Tibial nerve (tissue), 4 donors: ENCODE data around the gene EXOC2. TPM values are rescaled to one million over a fixed set of nuclear protein-coding genes. Genes with fewer than 3 reads are reported as not detected.

Source experiments
- DNase-seq, 2 donors: peaks; one replicate each; pipeline ENCODE4 v3.0.0-alpha.2; 2019; ENCODE audit warnings: low spot score in 2 of 2
- H3K27ac ChIP-seq, 4 donors: fragments of 200-600 bp; sonication (generic) in 3 of 4; one replicate each; pipeline ENCODE4 v1.5.1; 2017 to 2019; ENCODE audit warnings: mild to moderate bottlenecking in 1 of 4
- H3K27me3 ChIP-seq, 2 donors: fragments of 200-600 bp; sonication (generic) in 1 of 2; one replicate each; pipeline versions ENCODE4 v1.5.1 to v1.6.0; 2017 to 2019
- H3K36me3 ChIP-seq, 3 donors: fragments of 200-600 bp; sonication (generic); one replicate each; pipeline ENCODE4 v1.5.1; 2018 to 2019
- H3K4me1 ChIP-seq, 4 donors: fragments of 200-600 bp; sonication (generic) in 3 of 4; one replicate each; pipeline ENCODE4 v1.5.1; 2017 to 2019
- H3K4me3 ChIP-seq, 4 donors: fragments of 200-600 bp; sonication (generic) in 3 of 4; one replicate each; pipeline ENCODE4 v1.5.1; 2017 to 2019; ENCODE audit warnings: mild to moderate bottlenecking in 1 of 4, moderate library complexity in 1 of 4
- H3K9me3 ChIP-seq, 4 donors: fragments of 200-600 bp; sonication (generic) in 3 of 4; one replicate each; pipeline ENCODE4 v1.5.1; 2017 to 2019
- CTCF ChIP-seq, 5 experiments: fragments of 200-600 bp in 3 of 5; fragments of 450-650 bp in 2 of 5; sonication (generic) in 3 of 5; IDR thresholded peaks; one replicate each; pipeline ENCODE4 v1.5.1; 2016 to 2019; ENCODE audit warnings: antibody characterized with exemption in 5 of 5, mild to moderate bottlenecking in 3 of 5, moderate library complexity in 2 of 5
- EP300 ChIP-seq, 2 donors: sonication (generic); formaldehyde crosslinking; IDR thresholded peaks; one replicate each; pipeline ENCODE4 v1.6.1; 2017; ENCODE audit warnings: antibody characterized with exemption in 2 of 2, mild to moderate bottlenecking in 1 of 2
- POLR2A ChIP-seq, 2 donors: fragments of 450-650 bp; IDR thresholded peaks; one replicate each; pipeline ENCODE4 v1.6.1; 2017; ENCODE audit warnings: antibody characterized with exemption in 2 of 2, mild to moderate bottlenecking in 2 of 2, moderate library complexity in 2 of 2
- WGBS, 2 donors: methylation state at CpG; one replicate each; pipeline ENCODE4 v1.1.5; 2018; 5-methylcytosine and 5-hydroxymethylcytosine counted together
- total RNA-seq, 4 donors: library from RNA; depleted of rRNA; stranded (reverse); fragments of >200 nt; gene quantifications; one replicate each; pipeline ENCODE4 v1.1.0, GENCODE V29; 2016

Gene EXOC2
- total RNA-seq, 4 donors from 2014 or later, result 20.8 to 30.0 (median 24.1) TPM

GRCh38 chr6:524803-525202 is 168.1 kb downstream of the EXOC2 start:
- TF ChIP-seq CTCF (IDR thresholded peaks at IDR 0.05), result no peak
- Histone ChIP-seq H3K36me3 (peaks cover 0 to 30% (median 5%) of the 10 kb centered on the region in 3 donors), H3K9me3 (no peaks in the 10 kb centered on the region), H3K4me1 (no peaks in the 10 kb centered on the region), H3K27me3 (no peaks in the 10 kb centered on the region), H3K27ac (no peak overlapping the region), H3K4me3 (no peak overlapping the region)
- no peak for DNase-seq
- 65 to 73% methylated on average over 5 to 6 of the region's 6 CpGs for WGBS, 2 donors

- Histone ChIP-seq H3K9me3 (peaks cover 0 to 10% (median 0%) of the 10 kb centered on the region in 4 donors), H3K27me3 (no peaks in the 10 kb centered on the region), H3K4me1 (no peaks in the 10 kb centered on the region), H3K4me3 (no peak overlapping the region), H3K27ac (no peak overlapping the region), H3K36me3 (peaks cover 0 to 31% (median 5%) of the 10 kb centered on the region in 3 donors)
- TF ChIP-seq EP300 (IDR thresholded peaks at IDR 0.05) (no peak), CTCF (IDR thresholded peaks at IDR 0.05) (no peak), POLR2A (IDR thresholded peaks at IDR 0.05) (no peak)
- 91% methylated on average over 31 of the region's 31 CpGs for WGBS, 2 donors
- DNase-seq, result no peak
These were observed 172.1 kb downstream of the EXOC2 start for GRCh38 chr6:520820-521219.

- Histone ChIP-seq H3K36me3 (peaks cover 0 to 24% (median 5%) of the 10 kb centered on the region in 3 donors), H3K4me3 (no peak overlapping the region), H3K27ac (no peak overlapping the region), H3K9me3 (peaks cover 0 to 10% (median 0%) of the 10 kb centered on the region in 4 donors), H3K4me1 (no peaks in the 10 kb centered on the region), H3K27me3 (no peaks in the 10 kb centered on the region)
- WGBS, 2 donors, result 82 to 83% methylated on average over 4 of the region's 4 CpGs
- TF ChIP-seq CTCF (IDR thresholded peaks at IDR 0.05) (no peak), POLR2A (IDR thresholded peaks at IDR 0.05) (no peak), EP300 (IDR thresholded peaks at IDR 0.05) (no peak)
- DNase-seq, result no peak
These were observed 174.7 kb downstream of the EXOC2 start for GRCh38 chr6:518218-518617.

- WGBS, 2 donors, result 94% methylated on average over 11 of the region's 11 CpGs
- TF ChIP-seq EP300 (IDR thresholded peaks at IDR 0.05) (no peak), POLR2A (IDR thresholded peaks at IDR 0.05) (no peak), CTCF (IDR thresholded peaks at IDR 0.05) (no peak)
- no peak overlapping the region for H3K27ac ChIP-seq
- peaks cover 0 to 21% (median 0%) of the 10 kb centered on the region in 3 donors for H3K36me3 ChIP-seq
- no peak overlapping the region for H3K4me3 ChIP-seq
- DNase-seq, result no peak
- H3K9me3 ChIP-seq, result peaks cover 0 to 10% (median 0%) of the 10 kb centered on the region in 4 donors
- no peaks in the 10 kb centered on the region for H3K27me3 ChIP-seq
- no peaks in the 10 kb centered on the region for H3K4me1 ChIP-seq
These were observed 176.7 kb downstream of the EXOC2 start for GRCh38 chr6:516213-516612.

GRCh38 chr6:515267-515666 is 177.7 kb downstream of the EXOC2 start:
- peaks cover 0 to 10% (median 0%) of the 10 kb centered on the region in 4 donors for H3K9me3 ChIP-seq
- no peak overlapping the region for H3K27ac ChIP-seq
- WGBS, 2 donors, result 85 to 92% methylated on average over 11 of the region's 11 CpGs
- DNase-seq, result no peak
- no peaks in the 10 kb centered on the region for H3K4me1 ChIP-seq
- H3K27me3 ChIP-seq, result no peaks in the 10 kb centered on the region
- peaks cover 0 to 24% (median 0%) of the 10 kb centered on the region in 3 donors for H3K36me3 ChIP-seq
- H3K4me3 ChIP-seq, result no peak overlapping the region
- TF ChIP-seq CTCF (IDR thresholded peaks at IDR 0.05), result no peak
